Endothelial cell of umbilical vein (primary cell): ENCODE data around the gene DPM2. TPM values are rescaled to one million over a fixed set of nuclear protein-coding genes. Genes with fewer than 3 reads are reported as not detected.

Experiments
- BruUV-seq: library from RNA; stranded (reverse); fragments of 400-500 nt; replicated peaks from 2 replicates; lab custom pipeline; 2021; lab: Mats Ljungman, UMichigan
- CTCF ChIA-PET: fragments of 300-600, 350-600 bp; sonication (Branson Sonifier 250); formaldehyde crosslinking; loops from one replicate; lab custom pipeline; 2021; ENCODE audit warnings: antibody characterized with exemption, inconsistent platforms; lab: Charles Lee
- POLR2A ChIA-PET: fragments of 300-600, 350-600 bp; sonication (Branson Sonifier 250); formaldehyde crosslinking; loops from one replicate; lab custom pipeline; 2021; ENCODE audit warnings: antibody characterized with exemption, inconsistent platforms; lab: Charles Lee
- DNase-seq: peaks from one replicate; pipeline ENCODE4 v3.0.0-alpha.2; 2011; ENCODE audit warnings: low read depth, low spot score
- FAIRE-seq: peaks from 2 replicates; lab custom pipeline; 2011; peaks lifted over from hg19 to GRCh38; lab: Jason Lieb, UNC
- H2AFZ ChIP-seq: 2 replicates; pipeline ENCODE4 v1.6.0; 2012; ENCODE audit warnings: low read depth, low read length, control low read depth, inconsistent platforms
- H3K27ac ChIP-seq: 2 replicates; pipeline ENCODE4 v1.5.1; 2011; ENCODE audit warnings: low read depth, mild to moderate bottlenecking, control low read depth, low read length, moderate library complexity; ENCODE audit not compliant: insufficient read depth
- H3K27me3 ChIP-seq, 2 experiments: 2 replicates each; pipeline versions ENCODE4 v1.6.0 to v1.6.1; 2011; ENCODE audit warnings: low read length in 2 of 2, mixed read lengths in 1 of 2; ENCODE audit not compliant: control insufficient read depth in 2 of 2, insufficient read depth in 2 of 2
- H3K36me3 ChIP-seq, 2 experiments: 2 replicates in 1 of 2; 3 replicates in 1 of 2; pipeline ENCODE4 v1.5.1; 2011; ENCODE audit warnings: low read length in 2 of 2, mild to moderate bottlenecking in 1 of 2, moderate library complexity in 1 of 2; ENCODE audit not compliant: control insufficient read depth in 2 of 2, insufficient read depth in 2 of 2; ENCODE audit errors: extremely low read depth in 1 of 2
- H3K4me1 ChIP-seq: 3 replicates; pipeline ENCODE4 v1.5.1; 2011; ENCODE audit warnings: mild to moderate bottlenecking, low read length; ENCODE audit not compliant: control insufficient read depth, insufficient read depth; ENCODE audit errors: extremely low read depth
- H3K4me2 ChIP-seq: 2 replicates; pipeline ENCODE4 v1.6.1; 2011; ENCODE audit warnings: low read length, control low read depth, mixed read lengths; ENCODE audit not compliant: insufficient read depth
- H3K4me3 ChIP-seq, 3 experiments: fragments of 200-600 bp in 1 of 3; sonication (generic), shearing (Covaris generic) in 1 of 3; replicated peaks in 1 of 3; 2 replicates each; pipeline ENCODE4 v1.5.1; 2011 to 2016; ENCODE audit warnings: control low read depth in 3 of 3, low read length in 3 of 3, mild to moderate bottlenecking in 2 of 3, inconsistent platforms in 1 of 3, low read depth in 1 of 3, moderate library complexity in 1 of 3; ENCODE audit not compliant: insufficient read depth in 1 of 3
- H3K79me2 ChIP-seq: 2 replicates; pipeline ENCODE4 v1.6.0; 2012; ENCODE audit warnings: low read length, inconsistent platforms; ENCODE audit not compliant: control insufficient read depth, insufficient read depth
- H3K9ac ChIP-seq: replicated peaks from 2 replicates; pipeline ENCODE3; 2011; ENCODE audit warnings: low read length, control low read depth; ENCODE audit not compliant: insufficient read depth; ENCODE audit errors: extremely low read depth
- H3K9me1 ChIP-seq: replicated peaks from 3 replicates; pipeline ENCODE4 v1.6.0; 2011; ENCODE audit warnings: mild to moderate bottlenecking, low read length; ENCODE audit not compliant: control insufficient read depth, insufficient read depth; ENCODE audit errors: extremely low read depth
- H3K9me3 ChIP-seq: replicated peaks from 2 replicates; pipeline ENCODE4 v1.5.1; 2012; ENCODE audit warnings: low read length, inconsistent platforms; ENCODE audit not compliant: control insufficient read depth, insufficient read depth
- H4K20me1 ChIP-seq: replicated peaks from 2 replicates; pipeline ENCODE3; 2011; ENCODE audit warnings: mild to moderate bottlenecking, low read length; ENCODE audit not compliant: control insufficient read depth, insufficient read depth; ENCODE audit errors: extremely low read depth
- CTCF ChIP-seq, 2 donors: IDR thresholded peaks; 1 replicate in 1 of 2; 2 replicates in 1 of 2; pipeline ENCODE4 v1.5.1; 2011; ENCODE audit warnings: low read length in 2 of 2, mild to moderate bottlenecking in 2 of 2, moderate library complexity in 2 of 2, control low read depth in 1 of 2, inconsistent platforms in 1 of 2, low read depth in 1 of 2; ENCODE audit not compliant: insufficient read depth in 1 of 2; ENCODE audit errors: extremely low read depth in 1 of 2
- EZH2 ChIP-seq: IDR thresholded peaks from 2 replicates; pipeline ENCODE4 v1.6.1; 2012; ENCODE audit warnings: borderline replicate concordance, low read depth, mild to moderate bottlenecking, moderate library complexity, low read length, inconsistent platforms; ENCODE audit not compliant: severe bottlenecking
- FOS ChIP-seq: IDR thresholded peaks from 2 replicates; pipeline ENCODE4 v1.6.1; 2011; ENCODE audit warnings: mild to moderate bottlenecking, low read length, moderate library complexity, borderline replicate concordance; ENCODE audit not compliant: insufficient read depth
- GATA2 ChIP-seq: IDR thresholded peaks from 2 replicates; pipeline ENCODE4 v1.7.0; 2011; ENCODE audit warnings: low read depth, mild to moderate bottlenecking, moderate library complexity, mixed read lengths, low read length; ENCODE audit not compliant: insufficient read length, insufficient read depth
- JUN ChIP-seq: IDR thresholded peaks from 2 replicates; pipeline ENCODE4 v1.6.1; 2011; ENCODE audit warnings: borderline replicate concordance, low read depth; ENCODE audit not compliant: insufficient read length, insufficient read depth
- MAX ChIP-seq: IDR thresholded peaks from 2 replicates; pipeline ENCODE4 v1.6.1; 2011; ENCODE audit not compliant: insufficient read depth, insufficient read length
- MYC ChIP-seq: IDR thresholded peaks from one replicate; pipeline ENCODE4 v1.6.1; 2011; ENCODE audit warnings: mild to moderate bottlenecking, low read depth, low read length
- POLR2A ChIP-seq: IDR thresholded peaks from 2 replicates; pipeline ENCODE4 v1.6.1; 2012; ENCODE audit warnings: low read depth, mild to moderate bottlenecking, control low read depth, low read length
- POLR2AphosphoS5 ChIP-seq: IDR thresholded peaks from 2 replicates; pipeline ENCODE4 v1.6.1; 2012; ENCODE audit warnings: low read depth, mild to moderate bottlenecking, control low read depth, low read length, moderate library complexity; ENCODE audit not compliant: insufficient read depth
- dilution Hi-C: fragments of 300-500 bp; cut with MboI; formaldehyde crosslinking; loops from one replicate; pipeline ENCODE4 v1.15.0; 2019; ENCODE audit warnings: low sequenced_read_pairs; ENCODE audit not compliant: extremely low pct_ligation_motif_present
- intact Hi-C: fragments of 100-400 bp; cut with micrococcal nuclease; formaldehyde crosslinking; loops from one replicate; pipeline ENCODE4 v1.10.0; 2022
- polyA plus RNA-seq, 4 experiments: library from polyadenylated mRNA; depleted of rRNA in 3 of 4; stranded (reverse) in 3 of 4; unstranded in 1 of 4; fragments of >200 nt; gene quantifications; 2 replicates each; pipeline versions ENCODE4 v1.2.1 to v1.2.3, GENCODE V29; 2011 to 2012; ENCODE audit warnings: missing spikeins in 1 of 4
- total RNA-seq: library from RNA; stranded (reverse); gene quantifications from 2 replicates; pipeline ENCODE4 v1.2.3, GENCODE V29; 2021

The DPM2 gene
- total and polyA plus RNA-seq, 2 donors (not counting 3 experiments of a cell fraction or from before 2014, with no cell fraction given): 47.9 to 63.9 TPM

GRCh38 chr9:127905004-127905728 lies 32.5 kb downstream of the DPM2 start:
- CTCF ChIA-PET: interaction anchor here (1.1 kb wide), 1 partner anchor 11 kb away, joined by 3 read pairs; the partner anchor contains the start of gene ST6GALNAC4
- TF ChIP-seq JUN (no peak), EZH2 (no peak), POLR2AphosphoS5 (no peak), FOS (no peak), CTCF (IDR thresholded peaks at IDR 0.05; ENCODE audit: extremely low read depth in 1 of 2, insufficient read depth in 1 of 2, low read depth in 1 of 2, low read length in 2 of 2) (no peak), MAX (no peak), MYC (no peak), POLR2A (no peak), GATA2 (no peak)
- Histone ChIP-seq H4K20me1 (no peaks in the 10 kb centered on the region), H3K4me1 (peaks cover 41% of the 10 kb centered on the region), H3K9me1 (no peaks in the 10 kb centered on the region), H3K4me2 (no peak overlapping the region), H3K4me3 (no peak overlapping the region), H3K9me3 (no peaks in the 10 kb centered on the region), H2AFZ (no peak overlapping the region), H3K36me3 (peaks cover 0 to 3% of the 10 kb centered on the region in 2 experiments), H3K27ac (peak overlapping the region; percentile 63), H3K9ac (no peak overlapping the region), H3K27me3 (no peaks in the 10 kb centered on the region), H3K79me2 (no peaks in the 10 kb centered on the region)
- intact Hi-C loops: no loop called here
- dilution Hi-C loops: no loop called here
- BruUV-seq: no TSS peak
- FAIRE-seq (no peak), DNase-seq (no peak)
- POLR2A ChIA-PET: no interaction called here
